HepG2 (cell line): ENCODE measurements around the gene DOCK2. TPM values are rescaled to one million over a fixed set of nuclear protein-coding genes. Genes with fewer than 3 reads are reported as not detected.

Source experiments
- ATAC-seq: fragments of 200-7000 bp; cut with Tn5 transposase; 3 replicates; pipeline ENCODE4 v1.9.1; 2020; ENCODE audit warnings: mild to moderate bottlenecking, moderate library complexity
- BruUV-seq: library from RNA; stranded (reverse); fragments of 400-500 nt; replicated peaks from 2 replicates; lab custom pipeline; 2021; lab: Mats Ljungman, UMichigan
- CTCF ChIA-PET: fragments of 300-600 bp; formaldehyde crosslinking; extraction: SDS; loops from one replicate; lab custom pipeline; 2021; ENCODE audit warnings: low total read pairs, inconsistent platforms, low intra/inter-chr PET ratio; lab: Yijun Ruan, JAX
- POLR2A ChIA-PET: fragments of 350-600 bp; sonication (Branson Sonifier 250); formaldehyde crosslinking; loops from one replicate; lab custom pipeline; 2020; ENCODE audit warnings: antibody characterized with exemption, inconsistent platforms; lab: Yijun Ruan, JAX
- DNase-seq: peaks from one replicate; pipeline ENCODE4 v3.0.0-alpha.2; 2015; ENCODE audit warnings: low spot score
- FAIRE-seq: peaks from 3 replicates; lab custom pipeline; 2011; peaks lifted over from hg19 to GRCh38; lab: Jason Lieb, UNC
- H2AFZ ChIP-seq: one replicate; pipeline ENCODE4 v1.6.1; 2011; ENCODE audit warnings: low read length, inconsistent platforms
- H3K27ac ChIP-seq: fragments of 300-600 bp; 3 replicates; pipeline ENCODE4 v1.8.0; 2011; ENCODE audit warnings: mixed run types, mild to moderate bottlenecking, mixed read lengths, low read length, inconsistent platforms; ENCODE audit not compliant: insufficient read depth; ENCODE audit errors: extremely low read length
- H3K27me3 ChIP-seq, 2 experiments: fragments of 200-600 bp in 1 of 2; 2 replicates in 1 of 2; 3 replicates in 1 of 2; pipeline versions ENCODE4 v1.6.0 to v1.8.0; 2011; ENCODE audit warnings: low read length in 2 of 2, mild to moderate bottlenecking in 2 of 2, moderate library complexity in 2 of 2, inconsistent platforms in 1 of 2; ENCODE audit not compliant: insufficient read depth in 2 of 2, control insufficient read depth in 1 of 2
- H3K36me3 ChIP-seq, 2 experiments: fragments of 200-600 bp in 1 of 2; replicated peaks in 1 of 2; 2 replicates in 1 of 2; 3 replicates in 1 of 2; pipeline versions ENCODE4 v1.5.1 to v1.8.0; 2011; ENCODE audit warnings: low read length in 2 of 2, inconsistent platforms in 1 of 2; ENCODE audit not compliant: insufficient read depth in 2 of 2, control insufficient read depth in 1 of 2
- H3K4me1 ChIP-seq: 2 replicates; pipeline ENCODE4 v1.5.1; 2012; ENCODE audit warnings: low read length, inconsistent platforms; ENCODE audit not compliant: insufficient read depth
- H3K4me2 ChIP-seq: 2 replicates; pipeline ENCODE4 v1.6.0; 2011; ENCODE audit warnings: low read depth, low read length, inconsistent platforms
- H3K4me3 ChIP-seq, 3 experiments: fragments of 200-600 bp in 1 of 3; sonication (generic), shearing (Covaris generic) in 1 of 3; replicated peaks in 1 of 3; 2 replicates each; pipeline ENCODE4 v1.5.1; 2011 to 2016; ENCODE audit warnings: low read length in 3 of 3, inconsistent platforms in 2 of 3, low read depth in 2 of 3, mild to moderate bottlenecking in 2 of 3, control low read depth in 1 of 3, mixed read lengths in 1 of 3; ENCODE audit not compliant: insufficient read depth in 1 of 3
- H3K79me2 ChIP-seq: one replicate; pipeline ENCODE4 v1.6.1; 2011; ENCODE audit warnings: low read length, inconsistent platforms; ENCODE audit not compliant: insufficient read depth
- H3K9ac ChIP-seq: 2 replicates; pipeline ENCODE4 v1.6.0; 2011; ENCODE audit warnings: mild to moderate bottlenecking, low read depth, low read length, inconsistent platforms; ENCODE audit not compliant: insufficient read depth
- H3K9me3 ChIP-seq: 2 replicates; pipeline ENCODE4 v1.5.1; 2012; ENCODE audit warnings: mild to moderate bottlenecking, low read length
- H4K20me1 ChIP-seq: 2 replicates; pipeline ENCODE4 v1.6.0; 2011; ENCODE audit warnings: inconsistent platforms, mild to moderate bottlenecking, low read length, moderate library complexity; ENCODE audit not compliant: insufficient read depth
- AGO1 ChIP-seq: fragments of 200-400 bp; formaldehyde crosslinking; IDR thresholded peaks from 2 replicates; pipeline ENCODE4 v1.6.1; 2017; ENCODE audit warnings: mild to moderate bottlenecking, low read depth, low read length, moderate library complexity; ENCODE audit not compliant: poor library complexity, severe bottlenecking
- ARNT ChIP-seq: fragments of 450-650 bp; IDR thresholded peaks from 2 replicates; pipeline ENCODE4 v1.6.1; 2017
- JUNB ChIP-seq: sonication (generic); formaldehyde crosslinking; IDR thresholded peaks from 2 replicates; pipeline ENCODE4 v1.8.0; 2022; ENCODE audit warnings: missing genetic modification reagents, mild to moderate bottlenecking, borderline replicate concordance
- KLF13 ChIP-seq: sonication (generic); formaldehyde crosslinking; IDR thresholded peaks from 2 replicates; pipeline ENCODE4 v1.4.0; 2020; ENCODE audit warnings: mild to moderate bottlenecking, missing genetic modification reagents
- NFIC ChIP-seq: IDR thresholded peaks from 2 replicates; pipeline ENCODE4 v1.6.1; 2012; ENCODE audit warnings: mild to moderate bottlenecking, low read length, inconsistent platforms
- NPAS2 ChIP-seq: sonication (generic); formaldehyde crosslinking; IDR thresholded peaks from 2 replicates; pipeline ENCODE4 v1.8.0; 2022; ENCODE audit warnings: mild to moderate bottlenecking, missing genetic modification reagents, borderline replicate concordance
- SP2 ChIP-seq: sonication (generic); formaldehyde crosslinking; IDR thresholded peaks from 2 replicates; pipeline ENCODE4 v1.5.1; 2020; ENCODE audit warnings: mild to moderate bottlenecking, missing genetic modification reagents
- ZNF350 ChIP-seq: sonication (generic); formaldehyde crosslinking; IDR thresholded peaks from 2 replicates; pipeline ENCODE4 v1.4.0; 2020; ENCODE audit warnings: mild to moderate bottlenecking, low read depth, missing genetic modification reagents, borderline replicate concordance
- ZNF367 ChIP-seq: sonication (generic); formaldehyde crosslinking; IDR thresholded peaks from 2 replicates; pipeline ENCODE4 v1.4.0; 2020; ENCODE audit warnings: missing genetic modification reagents, borderline replicate concordance
- WGBS: methylation state at CpG from one replicate; pipeline ENCODE4 v1.1.6; 2017; ENCODE audit warnings: low lambda C conversion rate; 5-methylcytosine and 5-hydroxymethylcytosine counted together
- in situ Hi-C: cut with HindIII; loops from 2 replicates; pipeline ENCODE4 v1.10.0; 2017; ENCODE audit warnings: low pct_unique_long_range_greater_than_20kb; ENCODE audit not compliant: extremely low pct_ligation_motif_present
- intact Hi-C: fragments of 100-400 bp; cut with micrococcal nuclease; formaldehyde crosslinking; loops from one replicate; pipeline ENCODE4 v1.10.0; 2022; ENCODE audit not compliant: unreplicated experiment
- polyA plus RNA-seq, 8 experiments: library from polyadenylated mRNA; depleted of rRNA in 3 of 8; stranded (reverse) in 7 of 8; unstranded in 1 of 8; fragments of >200 nt; fragmentation: Illumina TruSeq in 4 of 8; extraction: Trizol in 4 of 8; gene quantifications; 2 replicates each; pipeline versions ENCODE4 v1.2.1 to v1.2.3, GENCODE V29; 2011 to 2016; ENCODE audit warnings: low read depth in 4 of 8, missing spikeins in 1 of 8, mixed read lengths in 1 of 8; ENCODE audit not compliant: insufficient read depth in 1 of 8
- total RNA-seq, 5 experiments: library from RNA; depleted of rRNA; stranded (reverse); fragments of >200 nt; fragmentation: Illumina TruSeq; extraction: Trizol; gene quantifications; 2 replicates each; pipeline ENCODE4 v1.2.3, GENCODE V29; 2016; ENCODE audit warnings: low read depth in 1 of 5
- TF ChIP-seq, protein P1 (sequence below): sonication (generic); formaldehyde crosslinking; IDR thresholded peaks from 2 replicates; pipeline ENCODE4 v1.5.0; 2020; ENCODE audit warnings: missing genetic modification reagents
- TF ChIP-seq, protein P2 (sequence below): sonication (generic); formaldehyde crosslinking; IDR thresholded peaks from 2 replicates; pipeline ENCODE4 v1.9.0; 2021; ENCODE audit warnings: missing genetic modification reagents, mild to moderate bottlenecking, borderline replicate concordance
- TF ChIP-seq, protein P3 (sequence below): sonication (generic); formaldehyde crosslinking; IDR thresholded peaks from 2 replicates; pipeline ENCODE4 v1.4.0; 2020; ENCODE audit warnings: low read depth, missing genetic modification reagents
- TF ChIP-seq, protein P4 (sequence below), 2 experiments: sonication (generic) in 1 of 2; formaldehyde crosslinking in 1 of 2; IDR thresholded peaks; 2 replicates each; pipeline versions ENCODE4 v1.5.1 to v1.6.1; 2011 to 2020; ENCODE audit warnings: borderline replicate concordance in 1 of 2, low read depth in 1 of 2, low read length in 1 of 2, mild to moderate bottlenecking in 1 of 2, missing genetic modification reagents in 1 of 2, moderate library complexity in 1 of 2
- TF ChIP-seq, protein P5 (sequence below): IDR thresholded peaks from 2 replicates; pipeline ENCODE4 v1.6.1; 2016; ENCODE audit warnings: missing compliant biosample characterization, missing genetic modification reagents, borderline replicate concordance

The DOCK2 gene
- total and polyA plus RNA-seq, 2 of the 13 experiments (the other 11 are each of a cell fraction or from before 2014, with no cell fraction given): not detected

DNA sequence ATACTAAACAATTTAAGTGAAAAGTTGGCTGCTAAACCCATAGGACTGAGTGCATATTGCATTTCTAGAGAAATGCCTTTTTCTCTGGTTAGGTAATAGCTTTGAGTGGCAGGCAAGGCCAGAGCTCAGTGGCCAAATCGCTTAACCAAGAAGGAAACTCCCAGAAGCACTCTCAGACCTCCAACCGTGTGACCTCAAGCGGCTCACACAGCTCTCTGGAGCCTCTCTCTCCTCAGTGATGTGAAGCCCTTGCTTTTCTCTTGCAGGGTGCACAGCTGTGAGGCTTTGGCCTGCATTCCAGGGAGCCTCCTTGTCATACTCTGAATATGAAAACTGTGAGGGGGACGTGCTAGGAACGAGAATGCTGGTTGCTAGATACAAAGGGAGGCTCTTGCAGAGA is 236.6 kb downstream of the DOCK2 start (continued):
- TF ChIP-seq, protein P1, sequence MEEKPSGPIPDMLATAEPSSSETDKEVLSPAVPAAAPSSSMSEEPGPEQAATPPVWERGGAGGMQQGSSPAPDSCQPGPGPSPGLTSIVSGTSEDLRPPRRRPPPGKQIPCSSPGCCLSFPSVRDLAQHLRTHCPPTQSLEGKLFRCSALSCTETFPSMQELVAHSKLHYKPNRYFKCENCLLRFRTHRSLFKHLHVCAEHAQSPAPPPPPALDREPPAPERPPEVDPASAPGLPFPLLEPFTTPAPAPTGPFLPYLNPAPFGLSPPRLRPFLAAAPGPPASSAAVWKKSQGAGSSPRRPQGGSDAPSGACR (CRISPR knock-in tag): no peak
- TF ChIP-seq, protein P2, sequence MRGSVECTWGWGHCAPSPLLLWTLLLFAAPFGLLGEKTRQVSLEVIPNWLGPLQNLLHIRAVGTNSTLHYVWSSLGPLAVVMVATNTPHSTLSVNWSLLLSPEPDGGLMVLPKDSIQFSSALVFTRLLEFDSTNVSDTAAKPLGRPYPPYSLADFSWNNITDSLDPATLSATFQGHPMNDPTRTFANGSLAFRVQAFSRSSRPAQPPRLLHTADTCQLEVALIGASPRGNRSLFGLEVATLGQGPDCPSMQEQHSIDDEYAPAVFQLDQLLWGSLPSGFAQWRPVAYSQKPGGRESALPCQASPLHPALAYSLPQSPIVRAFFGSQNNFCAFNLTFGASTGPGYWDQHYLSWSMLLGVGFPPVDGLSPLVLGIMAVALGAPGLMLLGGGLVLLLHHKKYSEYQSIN (CRISPR knock-in tag): no peak

DNA sequence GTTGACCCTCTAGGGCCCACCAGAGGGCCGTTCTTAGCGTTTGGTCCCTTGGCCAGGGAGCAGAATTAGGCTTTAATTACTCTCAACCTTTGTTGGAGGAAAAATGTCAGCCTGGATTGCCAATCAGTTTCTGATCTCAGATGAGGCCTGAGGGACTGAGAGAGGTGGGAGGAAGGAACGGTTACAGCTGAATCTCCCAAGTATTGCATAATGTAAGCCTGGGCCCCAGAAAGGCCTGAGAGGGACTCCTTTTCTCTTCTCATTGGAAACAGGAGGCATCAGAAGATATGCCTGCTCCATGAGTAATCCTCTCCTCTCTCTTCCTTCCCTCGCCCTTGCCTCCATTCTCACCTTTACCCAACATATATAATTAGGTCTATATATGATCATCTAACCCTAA is 237.5 kb downstream of the DOCK2 start:
- ChIA-PET POLR2A (no interaction called here), CTCF (no interaction called here)
- no peak overlapping the region for H3K4me2 ChIP-seq
- intact Hi-C loops (no loop called here), in situ Hi-C loops (no loop called here)
- WGBS: 2% methylated on average over 3 of the region's 4 CpGs
- ATAC-seq (no peak), FAIRE-seq (no peak), DNase-seq (no peak)
- H3K27me3 ChIP-seq: no peaks in the 10 kb centered on the region
- H2AFZ ChIP-seq: no peak overlapping the region
- BruUV-seq: no TSS peak
- no peaks in the 10 kb centered on the region for H3K36me3 ChIP-seq
- H4K20me1 ChIP-seq: no peaks in the 10 kb centered on the region
- H3K9me3 ChIP-seq: no peaks in the 10 kb centered on the region
- no peaks in the 10 kb centered on the region for H3K4me1 ChIP-seq
- H3K79me2 ChIP-seq: no peaks in the 10 kb centered on the region
- H3K9ac ChIP-seq: no peak overlapping the region
- no peak overlapping the region for H3K4me3 ChIP-seq
- H3K27ac ChIP-seq: no peak overlapping the region
- TF ChIP-seq KLF13 (CRISPR knock-in tag) (no peak), SP2 (CRISPR knock-in tag) (no peak), ARNT (no peak), JUNB (no peak), NFIC (no peak), AGO1 (no peak), ZNF350 (no peak), NPAS2 (no peak), ZNF367 (CRISPR knock-in tag) (no peak)
- TF ChIP-seq, protein P3, sequence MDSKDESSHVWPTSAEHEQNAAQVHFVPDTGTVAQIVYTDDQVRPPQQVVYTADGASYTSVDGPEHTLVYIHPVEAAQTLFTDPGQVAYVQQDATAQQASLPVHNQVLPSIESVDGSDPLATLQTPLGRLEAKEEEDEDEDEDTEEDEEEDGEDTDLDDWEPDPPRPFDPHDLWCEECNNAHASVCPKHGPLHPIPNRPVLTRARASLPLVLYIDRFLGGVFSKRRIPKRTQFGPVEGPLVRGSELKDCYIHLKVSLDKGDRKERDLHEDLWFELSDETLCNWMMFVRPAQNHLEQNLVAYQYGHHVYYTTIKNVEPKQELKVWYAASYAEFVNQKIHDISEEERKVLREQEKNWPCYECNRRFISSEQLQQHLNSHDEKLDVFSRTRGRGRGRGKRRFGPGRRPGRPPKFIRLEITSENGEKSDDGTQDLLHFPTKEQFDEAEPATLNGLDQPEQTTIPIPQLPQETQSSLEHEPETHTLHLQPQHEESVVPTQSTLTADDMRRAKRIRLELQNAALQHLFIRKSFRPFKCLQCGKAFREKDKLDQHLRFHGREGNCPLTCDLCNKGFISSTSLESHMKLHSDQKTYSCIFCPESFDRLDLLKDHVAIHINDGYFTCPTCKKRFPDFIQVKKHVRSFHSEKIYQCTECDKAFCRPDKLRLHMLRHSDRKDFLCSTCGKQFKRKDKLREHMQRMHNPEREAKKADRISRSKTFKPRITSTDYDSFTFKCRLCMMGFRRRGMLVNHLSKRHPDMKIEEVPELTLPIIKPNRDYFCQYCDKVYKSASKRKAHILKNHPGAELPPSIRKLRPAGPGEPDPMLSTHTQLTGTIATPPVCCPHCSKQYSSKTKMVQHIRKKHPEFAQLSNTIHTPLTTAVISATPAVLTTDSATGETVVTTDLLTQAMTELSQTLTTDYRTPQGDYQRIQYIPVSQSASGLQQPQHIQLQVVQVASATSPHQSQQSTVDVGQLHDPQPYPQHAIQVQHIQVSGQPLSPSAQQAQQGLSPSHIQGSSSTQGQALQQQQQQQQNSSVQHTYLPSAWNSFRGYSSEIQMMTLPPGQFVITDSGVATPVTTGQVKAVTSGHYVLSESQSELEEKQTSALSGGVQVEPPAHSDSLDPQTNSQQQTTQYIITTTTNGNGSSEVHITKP (CRISPR knock-in tag): no peak
- TF ChIP-seq, protein P4, sequence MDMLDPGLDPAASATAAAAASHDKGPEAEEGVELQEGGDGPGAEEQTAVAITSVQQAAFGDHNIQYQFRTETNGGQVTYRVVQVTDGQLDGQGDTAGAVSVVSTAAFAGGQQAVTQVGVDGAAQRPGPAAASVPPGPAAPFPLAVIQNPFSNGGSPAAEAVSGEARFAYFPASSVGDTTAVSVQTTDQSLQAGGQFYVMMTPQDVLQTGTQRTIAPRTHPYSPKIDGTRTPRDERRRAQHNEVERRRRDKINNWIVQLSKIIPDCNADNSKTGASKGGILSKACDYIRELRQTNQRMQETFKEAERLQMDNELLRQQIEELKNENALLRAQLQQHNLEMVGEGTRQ (IDR thresholded peaks at IDR 0.05; ENCODE audit: low read depth, low read length): no peak
- TF ChIP-seq, protein P4 (CRISPR knock-in tag; IDR thresholded peaks at IDR 0.05; ENCODE audit: borderline replicate concordance): no peak
- TF ChIP-seq, protein P5, sequence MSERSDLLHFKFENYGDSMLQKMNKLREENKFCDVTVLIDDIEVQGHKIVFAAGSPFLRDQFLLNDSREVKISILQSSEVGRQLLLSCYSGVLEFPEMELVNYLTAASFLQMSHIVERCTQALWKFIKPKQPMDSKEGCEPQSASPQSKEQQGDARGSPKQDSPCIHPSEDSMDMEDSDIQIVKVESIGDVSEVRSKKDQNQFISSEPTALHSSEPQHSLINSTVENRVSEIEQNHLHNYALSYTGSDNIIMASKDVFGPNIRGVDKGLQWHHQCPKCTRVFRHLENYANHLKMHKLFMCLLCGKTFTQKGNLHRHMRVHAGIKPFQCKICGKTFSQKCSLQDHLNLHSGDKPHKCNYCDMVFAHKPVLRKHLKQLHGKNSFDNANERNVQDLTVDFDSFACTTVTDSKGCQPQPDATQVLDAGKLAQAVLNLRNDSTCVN: no peak
